IPS-20b (cell line): Measurements from ENCODE around the gene STRBP.
"Not testable (repeated sequence)": the region's sequence is repeated elsewhere in the genome, so short reads cannot be mapped to it uniquely, and the experiment has no call there.

Source experiments
- H3K27ac ChIP-seq: one replicate; pipeline ENCODE4 v1.5.1; 2013; ENCODE audit warnings: low read length
- H3K27me3 ChIP-seq: 2 replicates; pipeline ENCODE4 v1.6.1; 2013; ENCODE audit warnings: mild to moderate bottlenecking, low read length, inconsistent platforms; ENCODE audit not compliant: insufficient read depth
- H3K36me3 ChIP-seq: 2 replicates; pipeline ENCODE4 v1.6.1; 2013; ENCODE audit warnings: low read depth, mild to moderate bottlenecking, inconsistent platforms, low read length, moderate library complexity; ENCODE audit not compliant: insufficient read depth
- H3K4me1 ChIP-seq: 2 replicates; pipeline ENCODE4 v1.6.1; 2013; ENCODE audit warnings: mild to moderate bottlenecking, control low read depth, inconsistent platforms, low read length, moderate library complexity; ENCODE audit not compliant: insufficient read depth
- H3K4me3 ChIP-seq: 2 replicates; pipeline ENCODE4 v1.5.1; 2013; ENCODE audit warnings: mild to moderate bottlenecking, low read length, inconsistent platforms
- H3K9ac ChIP-seq: 2 replicates; pipeline ENCODE4 v1.6.1; 2013; ENCODE audit warnings: low read depth, mild to moderate bottlenecking, inconsistent platforms, low read length, moderate library complexity
- H3K9me3 ChIP-seq: 2 replicates; pipeline ENCODE4 v1.6.1; 2013; ENCODE audit warnings: mild to moderate bottlenecking, low read depth, low read length, inconsistent platforms; ENCODE audit not compliant: insufficient read depth

The STRBP gene

DNA sequence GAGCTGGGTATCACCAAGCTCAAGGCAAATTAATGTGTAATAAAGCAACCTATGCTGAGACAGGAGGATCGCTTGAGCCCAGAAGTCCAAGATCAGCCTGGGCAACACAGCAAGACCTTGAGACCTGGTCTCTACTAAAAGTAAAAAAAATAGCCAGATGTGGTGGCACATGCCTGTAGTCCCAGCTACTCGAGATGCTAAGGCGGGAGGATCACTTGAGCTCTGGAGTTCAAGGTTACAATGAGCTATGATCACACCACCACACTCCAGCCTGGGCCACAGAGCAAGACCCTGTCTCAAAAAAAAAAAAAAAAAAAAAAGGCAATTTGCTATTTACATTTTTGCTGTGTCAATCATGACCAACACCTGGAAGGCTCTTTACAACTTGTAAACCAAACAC lies 5.2 kb downstream of the STRBP start:
- Histone ChIP-seq H3K9me3 (no peaks in the 10 kb centered on the region), H3K36me3 (no peaks in the 10 kb centered on the region), H3K4me1 (peaks cover 27% of the 10 kb centered on the region), H3K27me3 (no peaks in the 10 kb centered on the region), H3K4me3 (no peak overlapping the region), H3K27ac (no peak overlapping the region), H3K9ac (no peak overlapping the region)

GRCh38 chr9:123262338-123262737 lies 6.0 kb downstream of the STRBP start:
- Histone ChIP-seq H3K27ac (no peak overlapping the region), H3K4me1 (peaks cover 27% of the 10 kb centered on the region), H3K4me3 (no peak overlapping the region)

DNA sequence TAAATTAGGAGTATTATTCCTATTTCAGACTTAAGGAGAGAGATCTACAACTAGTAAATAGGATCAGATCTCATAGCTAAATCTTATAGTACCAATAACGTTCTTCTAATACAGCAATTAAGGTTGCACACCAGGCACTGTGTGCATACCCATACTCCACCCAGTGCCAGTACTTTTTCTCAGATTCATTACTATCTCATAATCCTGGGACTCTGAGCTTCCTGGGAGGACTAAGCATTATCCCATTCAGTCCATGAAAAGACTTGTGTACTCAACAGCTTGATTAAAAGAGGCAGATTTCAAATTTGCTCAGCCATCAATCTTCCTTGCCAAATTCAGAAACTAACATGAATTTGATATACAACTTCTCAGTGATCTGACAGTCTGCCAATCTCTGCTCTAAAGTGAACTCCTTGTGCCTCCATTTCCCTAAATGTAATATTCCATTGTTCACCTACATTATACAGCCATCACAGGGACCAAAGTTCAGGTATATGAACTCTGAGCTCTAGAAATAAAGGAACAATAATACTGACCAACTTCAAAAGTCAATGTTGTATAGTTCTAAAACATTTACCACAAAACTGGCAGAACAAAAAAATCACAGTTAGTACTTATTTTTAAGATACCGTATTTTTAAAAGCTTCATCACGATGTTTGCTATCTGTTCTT lies 7.2 kb downstream of the STRBP start:
- Histone ChIP-seq H3K9ac (no peak overlapping the region), H3K36me3 (no peaks in the 10 kb centered on the region), H3K27me3 (no peaks in the 10 kb centered on the region), H3K27ac (no peak overlapping the region), H3K9me3 (no peaks in the 10 kb centered on the region), H3K4me3 (no peak overlapping the region), H3K4me1 (peaks cover 21% of the 10 kb centered on the region)

More at GRCh38 chr9:123262338-123262737, 6.0 kb downstream of the STRBP start:
- Histone ChIP-seq H3K36me3 (no peaks in the 10 kb centered on the region), H3K27me3 (no peaks in the 10 kb centered on the region), H3K9ac (no peak overlapping the region), H3K9me3 (no peaks in the 10 kb centered on the region)

GRCh38 chr9:123260340-123260739 lies 8.0 kb downstream of the STRBP start:
- Histone ChIP-seq H3K27ac (no peak overlapping the region), H3K4me1 (peaks cover 12% of the 10 kb centered on the region), H3K9ac (no peak overlapping the region)

DNA sequence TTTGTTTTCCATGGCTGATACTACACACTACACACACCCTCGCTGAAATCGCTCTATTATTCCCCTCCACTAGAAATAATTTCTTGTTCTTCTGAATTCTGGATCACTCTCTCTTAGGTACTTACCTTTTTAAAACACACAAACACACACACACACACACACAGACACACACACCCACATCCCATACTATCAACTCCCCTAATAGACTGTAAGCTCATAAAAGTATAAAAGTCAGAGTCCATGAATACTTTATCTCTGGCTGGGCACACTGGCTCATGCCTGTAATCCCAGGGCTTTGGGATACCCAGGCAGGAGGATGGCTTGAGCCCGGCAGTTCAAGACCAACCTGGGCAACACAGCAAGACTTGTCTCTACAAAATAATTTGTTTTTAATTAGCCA lies 11.1 kb downstream of the STRBP start:
- H3K9ac ChIP-seq, result no peak overlapping the region
- 0 out of 2 replicates have a peak, but pooled peaks cover 1% of the 10 kb centered on the region for H3K4me1 ChIP-seq
- H3K9me3 ChIP-seq, result no peaks in the 10 kb centered on the region; the same call in 1 of the 2 replicates
- H3K36me3 ChIP-seq, result no peaks in the 10 kb centered on the region
- H3K27me3 ChIP-seq, result no peaks in the 10 kb centered on the region
- H3K4me3 ChIP-seq, result no peak overlapping the region
- no peak overlapping the region for H3K27ac ChIP-seq

More at GRCh38 chr9:123260340-123260739, 8.0 kb downstream of the STRBP start:
- H3K27me3 ChIP-seq, result no peaks in the 10 kb centered on the region
- H3K4me3 ChIP-seq, result no peak overlapping the region
- no peaks in the 10 kb centered on the region for H3K36me3 ChIP-seq
- H3K9me3 ChIP-seq, result no peaks in the 10 kb centered on the region

DNA sequence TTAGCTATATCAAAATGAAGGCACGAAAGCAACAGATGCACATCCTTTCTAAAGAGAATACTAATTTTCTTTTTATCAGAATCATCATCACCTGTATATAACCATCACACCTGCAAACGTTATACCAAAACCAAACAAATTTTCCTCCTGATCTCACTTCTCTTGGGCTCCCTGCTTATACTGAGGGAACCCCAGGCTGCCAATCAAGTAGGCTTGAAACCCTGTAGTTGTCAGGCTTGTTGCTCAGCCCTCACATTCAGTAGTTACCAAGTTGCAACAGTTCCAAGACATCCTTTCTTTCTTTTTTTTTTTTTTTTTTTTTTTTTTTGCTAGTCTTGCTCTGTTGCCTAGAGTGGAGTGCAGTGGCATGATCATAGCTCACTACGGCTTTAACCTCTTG lies 12.7 kb downstream of the STRBP start:
- no peak overlapping the region for H3K9ac ChIP-seq
- no peaks in the 10 kb centered on the region; the same call in 1 of the 2 replicates for H3K9me3 ChIP-seq
- H3K36me3 ChIP-seq, result no peaks in the 10 kb centered on the region
- H3K4me1 ChIP-seq, result no peaks in the 10 kb centered on the region
- H3K27me3 ChIP-seq, result no peaks in the 10 kb centered on the region
- H3K27ac ChIP-seq, result no peak overlapping the region
- no peak overlapping the region for H3K4me3 ChIP-seq

GRCh38 chr9:123253204-123253603 lies 15.2 kb downstream of the STRBP start:
- no peaks in the 10 kb centered on the region for H3K36me3 ChIP-seq
- H3K9me3 ChIP-seq, result no peaks in the 10 kb centered on the region; the same call in 1 of the 2 replicates
- H3K4me3 ChIP-seq, result no peak overlapping the region
- no peak overlapping the region for H3K27ac ChIP-seq
- H3K9ac ChIP-seq, result no peak overlapping the region
- H3K4me1 ChIP-seq, result no peaks in the 10 kb centered on the region
- no peaks in the 10 kb centered on the region for H3K27me3 ChIP-seq

GRCh38 chr9:123251741-123252140 lies 16.6 kb downstream of the STRBP start:
- Histone ChIP-seq H3K27ac (no peak overlapping the region), H3K9ac (no peak overlapping the region), H3K4me1 (0 out of 2 replicates have a peak, but pooled peaks cover under 1% of the 10 kb centered on the region), H3K27me3 (no peaks in the 10 kb centered on the region), H3K4me3 (no peak overlapping the region), H3K9me3 (no peaks in the 10 kb centered on the region; the same call in 1 of the 2 replicates), H3K36me3 (no peaks in the 10 kb centered on the region)

- H3K36me3 ChIP-seq, result no peaks in the 10 kb centered on the region
- H3K4me1 ChIP-seq, result 0 out of 2 replicates have a peak, but pooled peaks cover 3% of the 10 kb centered on the region
- H3K9ac ChIP-seq, result no peak overlapping the region
- no peaks in the 10 kb centered on the region; the same call in 1 of the 2 replicates for H3K9me3 ChIP-seq
- no peaks in the 10 kb centered on the region for H3K27me3 ChIP-seq
- no peak overlapping the region for H3K4me3 ChIP-seq
- H3K27ac ChIP-seq, result no peak overlapping the region
Observed at GRCh38 chr9:123251324-123251723, 17.1 kb downstream of the STRBP start.

- Histone ChIP-seq H3K4me1 (peaks cover 9% of the 10 kb centered on the region; the same call in 1 of the 2 replicates), H3K36me3 (no peaks in the 10 kb centered on the region), H3K9me3 (no peaks in the 10 kb centered on the region; the same call in 1 of the 2 replicates), H3K27ac (no peak overlapping the region), H3K27me3 (no peaks in the 10 kb centered on the region), H3K9ac (no peak overlapping the region), H3K4me3 (no peak overlapping the region)
Observed at GRCh38 chr9:123250504-123250903, 17.9 kb downstream of the STRBP start.

- H3K9me3 ChIP-seq, H3K4me1 ChIP-seq, H3K4me3 ChIP-seq, H3K27ac ChIP-seq, H3K9ac ChIP-seq, H3K36me3 ChIP-seq, H3K27me3 ChIP-seq: not testable (repeated sequence)
Observed at GRCh38 chr9:123249162-123249561, 19.2 kb downstream of the STRBP start.

DNA sequence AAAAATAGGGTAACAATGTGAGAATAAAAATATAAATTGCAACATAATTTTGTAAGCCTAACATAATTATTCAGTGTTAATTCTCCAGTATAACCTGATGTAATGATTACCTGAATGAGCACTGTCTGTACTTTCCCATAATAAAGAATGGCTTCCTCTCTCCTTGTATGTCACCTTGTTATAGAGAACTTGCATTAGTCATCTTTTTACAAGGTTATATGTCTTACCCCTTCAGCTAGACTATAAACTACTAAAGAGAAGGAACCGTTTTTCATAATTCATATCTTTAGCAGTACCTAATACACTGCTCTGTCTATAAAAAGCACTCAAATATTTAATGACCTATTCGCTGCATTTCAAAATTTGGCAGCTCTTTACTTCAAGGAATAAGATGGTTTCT lies 19.8 kb downstream of the STRBP start:
- no peak overlapping the region for H3K27ac ChIP-seq
- no peaks in the 10 kb centered on the region for H3K27me3 ChIP-seq
- no peaks in the 10 kb centered on the region for H3K9me3 ChIP-seq
- H3K4me1 ChIP-seq, result peaks cover 9% of the 10 kb centered on the region; the same call in 1 of the 2 replicates
- no peaks in the 10 kb centered on the region for H3K36me3 ChIP-seq
- H3K4me3 ChIP-seq, result no peak overlapping the region
- no peak overlapping the region for H3K9ac ChIP-seq
